Suprapubic skin (tissue), 4 donors: Measurements from ENCODE around the gene CCT8. TPM values are rescaled to one million over a fixed set of nuclear protein-coding genes. Genes with fewer than 3 reads are reported as not detected.

Experiments
- DNase-seq, 2 donors: peaks; one replicate each; pipeline ENCODE4 v3.0.0-alpha.2; 2019; ENCODE audit warnings: low spot score in 2 of 2
- H3K27ac ChIP-seq: fragments of 200-600 bp; sonication (generic); one replicate; pipeline ENCODE4 v1.5.1; 2019
- H3K27me3 ChIP-seq: fragments of 200-600 bp; sonication (generic); one replicate; pipeline ENCODE4 v1.5.1; 2019
- H3K36me3 ChIP-seq: fragments of 200-600 bp; sonication (generic); one replicate; pipeline ENCODE4 v1.5.1; 2019
- H3K4me1 ChIP-seq: fragments of 200-600 bp; sonication (generic); one replicate; pipeline ENCODE4 v1.5.1; 2019
- H3K4me3 ChIP-seq: fragments of 200-600 bp; sonication (generic); one replicate; pipeline ENCODE4 v1.5.1; 2019; ENCODE audit warnings: mild to moderate bottlenecking
- H3K9me3 ChIP-seq: fragments of 200-600 bp; sonication (generic); one replicate; pipeline ENCODE4 v1.5.1; 2019
- CTCF ChIP-seq, 2 donors: fragments of 200-600 bp in 1 of 2; fragments of 450-650 bp in 1 of 2; sonication (generic) in 1 of 2; IDR thresholded peaks; one replicate each; pipeline ENCODE4 v1.5.1; 2016 to 2019; ENCODE audit warnings: antibody characterized with exemption in 2 of 2, mild to moderate bottlenecking in 1 of 2, moderate library complexity in 1 of 2
- EP300 ChIP-seq: sonication (generic); formaldehyde crosslinking; IDR thresholded peaks from one replicate; pipeline ENCODE4 v1.6.1; 2017; ENCODE audit warnings: antibody characterized with exemption
- POLR2A ChIP-seq, 2 donors: fragments of 450-650 bp; IDR thresholded peaks; one replicate each; pipeline ENCODE4 v1.6.1; 2017; ENCODE audit warnings: antibody characterized with exemption in 2 of 2, mild to moderate bottlenecking in 2 of 2, moderate library complexity in 2 of 2
- POLR2AphosphoS5 ChIP-seq, 3 donors: sonication (generic); formaldehyde crosslinking; IDR thresholded peaks; one replicate each; pipeline ENCODE4 v1.6.1; 2017; ENCODE audit warnings: antibody characterized with exemption in 3 of 3
- WGBS: methylation state at CpG from one replicate; pipeline ENCODE4 v1.1.5; 2018; 5-methylcytosine and 5-hydroxymethylcytosine counted together
- total RNA-seq, 4 donors: library from RNA; depleted of rRNA; stranded (reverse); fragments of >200 nt; gene quantifications; one replicate each; pipeline ENCODE4 v1.1.0, GENCODE V29; 2016

CCT8 gene
- total RNA-seq, 4 donors from 2014 or later = 92.1 to 99.8 (median 95.7) TPM

- Histone ChIP-seq H3K4me3 (no peak overlapping the region), H3K27me3 (no peaks in the 10 kb centered on the region), H3K27ac (no peak overlapping the region), H3K36me3 (peaks cover 82% of the 10 kb centered on the region), H3K9me3 (no peaks in the 10 kb centered on the region), H3K4me1 (no peaks in the 10 kb centered on the region)
- no peak for DNase-seq
- 79% methylated on average over 3 of the region's 3 CpGs for WGBS
- no peak for TF ChIP-seq POLR2A (IDR thresholded peaks at IDR 0.05)
- no peak for TF ChIP-seq POLR2AphosphoS5 (IDR thresholded peaks at IDR 0.05)
- TF ChIP-seq EP300 = no peak
- TF ChIP-seq CTCF (IDR thresholded peaks at IDR 0.05) = no peak
Observed at GRCh38 chr21:29056538-29057050, 16.9 kb downstream of the CCT8 start.

- no peak for DNase-seq
- Histone ChIP-seq H3K27me3 (no peaks in the 10 kb centered on the region), H3K4me3 (no peak overlapping the region), H3K36me3 (peaks cover 82% of the 10 kb centered on the region), H3K27ac (no peak overlapping the region), H3K4me1 (no peaks in the 10 kb centered on the region), H3K9me3 (no peaks in the 10 kb centered on the region)
- 73% methylated on average over 1 of the region's 1 CpG for WGBS
- no peak for TF ChIP-seq CTCF (IDR thresholded peaks at IDR 0.05)
- TF ChIP-seq EP300 = no peak
Observed at GRCh38 chr21:29056005-29056404, 17.4 kb downstream of the CCT8 start.

GRCh38 chr21:29055080-29055479 lies 18.4 kb downstream of the CCT8 start:
- Histone ChIP-seq H3K4me1 (no peaks in the 10 kb centered on the region), H3K36me3 (peaks cover 82% of the 10 kb centered on the region), H3K27ac (no peak overlapping the region), H3K9me3 (no peaks in the 10 kb centered on the region), H3K27me3 (no peaks in the 10 kb centered on the region), H3K4me3 (no peak overlapping the region)
- no peak for TF ChIP-seq EP300
- TF ChIP-seq POLR2AphosphoS5 (IDR thresholded peaks at IDR 0.05) = no peak
- TF ChIP-seq CTCF (IDR thresholded peaks at IDR 0.05) = no peak
- TF ChIP-seq POLR2A (IDR thresholded peaks at IDR 0.05) = no peak
- DNase-seq = no peak
- WGBS = 97% methylated on average over 5 of the region's 5 CpGs

- H3K27me3 ChIP-seq = no peaks in the 10 kb centered on the region
- DNase-seq = no peak
- no peak overlapping the region for H3K4me3 ChIP-seq
- TF ChIP-seq POLR2AphosphoS5 (IDR thresholded peaks at IDR 0.05) (no peak), EP300 (no peak), CTCF (IDR thresholded peaks at IDR 0.05) (no peak), POLR2A (IDR thresholded peaks at IDR 0.05) (no peak)
- H3K36me3 ChIP-seq = peaks cover 83% of the 10 kb centered on the region
- no peaks in the 10 kb centered on the region for H3K4me1 ChIP-seq
- no peaks in the 10 kb centered on the region for H3K9me3 ChIP-seq
- no peak overlapping the region for H3K27ac ChIP-seq
- 84% methylated on average over 4 of the region's 4 CpGs for WGBS
Observed at GRCh38 chr21:29053656-29054055, 19.8 kb downstream of the CCT8 start.

GRCh38 chr21:29053011-29053553 lies 20.4 kb downstream of the CCT8 start:
- Histone ChIP-seq H3K27me3 (no peaks in the 10 kb centered on the region), H3K36me3 (peaks cover 83% of the 10 kb centered on the region), H3K4me1 (no peaks in the 10 kb centered on the region), H3K4me3 (no peak overlapping the region), H3K9me3 (no peaks in the 10 kb centered on the region), H3K27ac (no peak overlapping the region)
- DNase-seq = no peak
- WGBS = 85% methylated on average over 5 of the region's 5 CpGs
- no peak for TF ChIP-seq POLR2A (IDR thresholded peaks at IDR 0.05)
- TF ChIP-seq EP300 = no peak
- TF ChIP-seq POLR2AphosphoS5 (IDR thresholded peaks at IDR 0.05) = no peak
- no peak for TF ChIP-seq CTCF (IDR thresholded peaks at IDR 0.05)
